NCI-H2227 (cell line): Measurements from ENCODE around the gene LRP8.
"Not testable (repeated sequence)": the region's sequence is repeated elsewhere in the genome, so short reads cannot be mapped to it uniquely, and the experiment has no call there.

Experiments used
- DNase-seq: peaks from one replicate; lab custom pipeline; 2025; ENCODE audit not compliant: unreplicated experiment; lab: John Stamatoyannopoulos, UW

The LRP8 gene

DNA sequence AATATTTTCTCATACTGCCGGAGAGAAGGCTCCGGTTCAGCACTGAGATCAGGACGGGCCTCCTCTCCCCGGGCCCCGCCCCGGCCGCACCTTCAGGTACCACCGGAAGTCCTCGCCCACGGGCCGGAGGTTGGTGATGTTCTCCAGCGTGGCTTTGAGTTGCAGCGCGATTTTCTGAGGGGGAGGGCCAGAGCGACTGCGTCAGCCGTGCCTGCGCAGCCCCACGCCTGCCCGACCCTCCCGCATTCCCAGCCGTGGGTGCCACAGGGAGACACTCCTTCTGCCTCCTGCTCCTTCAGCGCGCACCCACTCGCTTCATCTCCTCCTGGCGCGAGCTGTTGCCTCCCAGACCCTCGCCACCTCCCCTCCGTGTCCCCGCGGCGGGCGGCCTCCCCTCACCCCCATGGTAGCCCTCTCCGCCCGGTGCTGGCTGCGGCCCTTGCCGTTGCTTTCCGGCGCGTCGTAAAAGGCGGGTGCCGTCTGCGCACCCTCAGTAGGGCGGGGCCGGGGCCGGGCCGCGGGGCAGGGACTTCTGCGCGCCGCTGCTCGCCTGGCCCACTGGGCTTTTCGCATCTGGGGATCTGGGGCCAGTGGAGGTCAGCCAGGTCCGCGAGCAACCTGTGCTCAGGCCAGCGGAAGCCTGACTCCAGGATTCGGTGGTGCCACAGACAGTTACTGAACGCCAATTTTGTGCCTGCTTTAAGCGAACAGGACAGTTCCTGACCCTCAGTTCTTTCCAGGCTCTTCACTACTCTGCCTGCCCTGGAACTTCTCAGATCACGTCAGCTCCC, 107.5 kb downstream of the LRP8 start, which contains the start of gene CZIB:
CZIB (minus strand) TSS at position 464 of the 791 bp plus-strand sequence; CDS start at position 405, 59 bp downstream.
- peak; percentile 97 for DNase-seq

DNA sequence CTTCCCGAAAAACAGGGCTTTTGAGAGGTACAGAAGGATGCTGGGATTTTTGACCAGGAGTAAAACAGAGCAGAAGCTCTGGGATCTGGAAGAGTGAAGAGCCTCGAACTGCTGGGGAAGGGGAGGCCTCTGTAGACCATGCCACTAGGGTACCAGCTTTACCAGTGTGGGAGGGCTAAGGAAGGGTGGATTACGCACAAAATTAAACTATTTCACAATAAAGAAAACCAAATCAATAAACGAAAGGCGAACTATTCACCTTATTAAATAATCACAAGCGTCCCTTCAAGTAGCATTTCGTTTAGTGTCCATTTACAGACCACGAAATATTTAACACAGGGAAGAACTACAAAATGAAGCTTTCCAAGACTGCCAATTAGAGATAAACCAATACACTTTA, 108.2 kb downstream of the LRP8 start:
- peak; percentile 23 for DNase-seq

DNA sequence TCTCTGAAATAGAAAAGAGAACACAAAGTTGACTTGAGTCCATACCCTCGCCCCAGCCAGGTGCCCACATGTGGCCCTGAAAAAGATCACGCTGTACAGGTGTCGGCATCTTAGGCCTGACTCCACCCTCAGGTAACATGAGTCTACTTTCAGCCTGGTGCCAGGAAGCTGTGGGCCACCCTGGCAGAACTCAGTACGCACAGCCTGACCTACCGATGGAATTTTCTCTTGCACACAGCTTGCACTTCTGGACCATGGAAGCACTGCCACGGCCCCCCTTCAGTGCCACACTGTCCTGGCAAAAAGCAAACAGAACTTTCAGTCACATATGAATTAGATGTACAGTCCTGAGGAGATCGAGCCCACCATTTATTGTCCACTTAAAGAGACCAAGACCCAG, 109.7 kb downstream of the LRP8 start:
- no peak for DNase-seq

DNA sequence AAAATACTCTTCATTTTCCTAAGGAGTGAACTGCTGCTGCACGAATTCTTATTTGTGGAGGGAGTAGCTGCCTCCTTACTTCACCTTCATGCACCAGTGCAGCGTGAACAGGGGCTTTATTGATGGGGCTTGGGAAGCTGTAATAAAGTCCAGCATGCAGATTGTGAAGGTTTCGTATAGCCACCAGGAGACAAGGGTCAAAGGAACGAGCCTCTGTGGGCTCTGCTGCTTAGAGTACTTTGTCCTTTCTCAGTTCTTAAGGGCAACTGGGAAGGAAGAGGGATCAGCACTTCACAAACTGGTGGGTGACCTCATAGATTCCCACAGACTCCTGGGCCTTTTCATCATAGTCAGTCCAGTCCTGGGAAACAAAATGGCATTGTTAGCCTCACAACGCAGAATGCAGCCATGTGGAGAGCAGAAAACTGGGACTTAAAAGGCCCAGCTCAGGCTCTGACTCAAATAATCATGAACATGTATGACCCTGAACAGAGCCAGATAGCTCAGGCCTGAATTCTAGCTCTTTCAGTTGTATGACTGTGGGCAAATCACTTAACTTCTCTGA, 113.4 kb downstream of the LRP8 start:
- no peak for DNase-seq

DNA sequence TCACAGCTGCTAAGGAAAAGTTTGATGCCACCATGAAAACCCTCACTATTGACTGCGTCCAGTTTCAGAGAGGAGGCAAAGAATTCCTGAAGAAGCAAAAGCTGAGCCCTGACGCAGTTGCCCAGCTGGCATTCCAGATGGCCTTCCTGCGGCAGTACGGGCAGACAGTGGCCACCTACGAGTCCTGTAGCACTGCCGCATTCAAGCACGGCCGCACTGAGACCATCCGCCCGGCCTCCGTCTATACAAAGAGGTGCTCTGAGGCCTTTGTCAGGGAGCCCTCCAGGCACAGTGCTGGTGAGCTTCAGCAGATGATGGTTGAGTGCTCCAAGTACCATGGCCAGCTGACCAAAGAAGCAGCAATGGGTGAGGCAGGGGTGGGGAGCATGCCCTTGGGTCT, 116.9 kb downstream of the LRP8 start:
- no peak for DNase-seq

DNA sequence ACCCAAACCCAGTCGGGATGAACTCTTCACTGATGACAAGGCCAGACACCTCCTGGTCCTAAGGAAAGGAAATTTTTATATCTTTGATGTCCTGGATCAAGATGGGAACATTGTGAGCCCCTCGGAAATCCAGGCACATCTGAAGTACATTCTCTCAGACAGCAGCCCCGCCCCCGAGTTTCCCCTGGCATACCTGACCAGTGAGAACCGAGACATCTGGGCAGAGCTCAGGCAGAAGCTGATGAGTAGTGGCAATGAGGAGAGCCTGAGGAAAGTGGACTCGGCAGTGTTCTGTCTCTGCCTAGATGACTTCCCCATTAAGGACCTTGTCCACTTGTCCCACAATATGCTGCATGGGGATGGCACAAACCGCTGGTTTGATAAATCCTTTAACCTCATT, 117.5 kb downstream of the LRP8 start:
- DNase-seq: no peak

DNA sequence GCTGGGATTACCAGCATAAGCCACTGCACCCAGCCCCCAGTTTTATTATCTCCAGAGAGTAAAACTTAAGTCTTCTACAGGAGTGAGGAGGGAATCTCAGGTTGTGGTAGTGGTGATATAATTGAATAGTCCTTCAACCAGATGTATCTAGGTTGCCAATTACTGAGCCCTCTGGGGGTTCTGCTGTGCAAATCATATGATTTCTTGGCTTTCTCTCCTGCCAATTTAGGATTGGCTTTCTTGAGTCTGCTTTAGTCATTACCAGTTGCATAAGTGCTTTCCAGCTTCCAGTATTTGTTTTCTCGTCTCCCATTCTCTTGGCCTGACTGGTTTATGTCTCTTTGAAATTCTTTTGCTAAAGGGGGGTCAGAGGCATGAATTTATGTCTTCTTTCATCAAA, 120.1 kb downstream of the LRP8 start:
- no peak for DNase-seq

DNA sequence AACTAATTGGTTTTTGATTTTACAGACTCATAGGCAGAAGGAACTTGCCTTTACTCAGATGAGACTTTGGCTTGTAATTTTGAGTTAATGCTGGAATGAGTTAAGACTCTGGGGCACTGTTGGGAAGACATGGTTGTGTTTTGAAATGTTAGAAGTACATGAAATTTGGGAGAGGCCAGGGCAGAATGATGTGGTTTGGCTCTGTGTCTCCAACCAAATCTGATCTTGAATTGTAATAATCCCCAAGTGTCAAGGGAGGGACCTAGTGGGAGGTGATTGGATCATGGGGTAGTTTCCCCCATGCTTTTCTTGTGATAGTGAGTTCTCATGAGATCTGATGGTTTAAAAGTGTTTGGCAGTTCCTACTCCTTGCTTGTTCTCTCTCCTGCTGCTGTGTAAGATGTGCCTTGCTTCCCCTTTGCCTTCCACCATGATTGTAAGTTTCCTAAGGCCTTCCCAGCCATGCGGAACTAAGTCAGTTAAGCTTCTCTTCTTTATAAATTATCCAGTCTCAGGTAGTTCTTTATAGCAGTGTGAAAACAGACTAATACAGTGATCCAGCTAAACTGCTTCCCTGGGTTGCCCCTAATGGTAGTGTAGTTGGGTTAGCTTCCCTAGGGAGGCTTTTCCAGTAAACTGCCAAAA, 121.0 kb downstream of the LRP8 start:
- DNase-seq: no peak

DNA sequence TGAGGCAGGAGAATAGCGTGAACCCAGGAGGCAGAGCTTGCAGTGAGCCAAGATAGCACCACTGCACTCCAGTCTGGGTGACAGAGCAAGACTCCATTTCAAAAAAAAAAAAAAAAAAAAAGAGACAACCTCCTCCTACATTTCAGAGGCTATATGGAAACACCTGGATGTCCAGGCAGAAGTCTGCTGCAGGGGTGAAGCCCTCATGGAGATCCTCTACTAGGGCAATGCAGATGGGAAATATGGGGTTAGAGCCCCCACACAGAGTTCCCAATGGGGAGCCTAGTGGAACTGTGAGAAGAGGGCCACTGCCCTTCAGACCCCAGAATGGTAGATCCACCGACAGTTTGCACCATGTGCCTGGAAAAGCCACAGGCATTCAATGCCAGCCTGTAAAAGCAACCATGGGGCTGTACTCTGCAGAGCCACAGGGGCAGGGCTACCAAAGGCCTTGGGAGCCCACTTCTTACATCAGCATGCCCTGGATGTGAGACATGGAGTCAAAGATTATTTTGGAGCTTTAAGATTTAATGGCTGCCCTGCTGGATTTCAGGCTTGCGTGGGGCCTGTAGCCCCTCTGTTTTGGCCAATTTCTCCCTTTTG, 121.7 kb downstream of the LRP8 start:
- peak; percentile 32 for DNase-seq

DNA sequence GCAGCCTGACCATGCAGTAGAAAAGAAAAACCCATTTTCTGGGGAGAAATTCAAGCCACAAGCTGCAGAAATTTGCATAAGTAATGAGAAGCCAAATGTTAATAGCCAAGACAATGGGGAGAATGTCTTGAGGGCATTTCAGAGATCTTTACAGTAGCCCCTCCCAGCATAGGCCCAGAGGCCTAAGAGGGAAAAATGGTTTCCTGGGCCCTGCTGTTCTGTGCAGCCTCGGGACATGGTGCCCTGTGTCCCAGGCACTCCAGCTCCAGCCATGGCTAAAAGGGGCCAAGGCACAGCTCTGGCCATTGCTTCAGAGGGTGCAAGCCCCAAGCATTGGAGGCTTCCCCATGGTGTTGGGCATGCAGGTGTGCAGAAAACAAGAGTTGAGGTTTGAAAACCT, 122.4 kb downstream of the LRP8 start:
- DNase-seq: not testable (repeated sequence)

DNA sequence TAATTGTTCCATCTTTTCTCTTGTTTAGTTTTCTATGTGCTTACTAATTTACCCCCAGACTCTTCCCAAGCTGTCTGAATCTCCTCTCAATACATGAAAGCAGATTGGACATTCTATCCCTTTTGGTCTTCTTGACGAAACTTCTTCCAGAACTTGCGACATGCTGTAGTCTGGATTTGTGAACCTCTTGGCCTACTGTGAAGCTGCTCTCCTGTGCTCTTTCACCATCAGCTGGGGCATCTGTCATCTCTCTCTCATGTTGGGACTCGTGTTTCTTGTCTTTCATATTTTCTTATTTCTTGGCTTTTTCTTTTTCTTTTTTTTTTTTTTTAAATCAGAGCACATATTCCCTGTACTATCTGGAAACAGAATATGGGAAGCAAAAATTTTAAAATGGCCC, 124.4 kb downstream of the LRP8 start:
- no peak for DNase-seq

DNA sequence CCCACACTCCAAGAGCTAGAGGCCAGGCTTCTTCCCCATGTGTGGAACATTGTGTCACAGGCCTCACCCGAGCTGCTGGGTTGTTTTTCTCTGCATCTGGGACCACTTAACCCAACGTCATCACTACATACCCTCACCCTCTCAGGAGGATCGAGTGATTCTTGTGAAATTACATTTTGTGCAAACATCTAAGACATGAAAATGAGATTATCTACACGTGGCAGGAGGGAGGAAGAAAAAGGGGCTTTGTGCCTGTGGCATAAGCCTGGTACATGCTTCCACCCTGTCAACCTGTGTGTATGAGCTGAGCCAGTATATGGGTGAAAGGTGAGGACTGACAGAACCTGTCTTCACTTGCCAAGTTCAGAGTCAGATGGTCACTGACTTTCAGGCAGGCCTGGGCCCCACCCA, 129.6 kb downstream of the LRP8 start:
- no peak for DNase-seq

DNA sequence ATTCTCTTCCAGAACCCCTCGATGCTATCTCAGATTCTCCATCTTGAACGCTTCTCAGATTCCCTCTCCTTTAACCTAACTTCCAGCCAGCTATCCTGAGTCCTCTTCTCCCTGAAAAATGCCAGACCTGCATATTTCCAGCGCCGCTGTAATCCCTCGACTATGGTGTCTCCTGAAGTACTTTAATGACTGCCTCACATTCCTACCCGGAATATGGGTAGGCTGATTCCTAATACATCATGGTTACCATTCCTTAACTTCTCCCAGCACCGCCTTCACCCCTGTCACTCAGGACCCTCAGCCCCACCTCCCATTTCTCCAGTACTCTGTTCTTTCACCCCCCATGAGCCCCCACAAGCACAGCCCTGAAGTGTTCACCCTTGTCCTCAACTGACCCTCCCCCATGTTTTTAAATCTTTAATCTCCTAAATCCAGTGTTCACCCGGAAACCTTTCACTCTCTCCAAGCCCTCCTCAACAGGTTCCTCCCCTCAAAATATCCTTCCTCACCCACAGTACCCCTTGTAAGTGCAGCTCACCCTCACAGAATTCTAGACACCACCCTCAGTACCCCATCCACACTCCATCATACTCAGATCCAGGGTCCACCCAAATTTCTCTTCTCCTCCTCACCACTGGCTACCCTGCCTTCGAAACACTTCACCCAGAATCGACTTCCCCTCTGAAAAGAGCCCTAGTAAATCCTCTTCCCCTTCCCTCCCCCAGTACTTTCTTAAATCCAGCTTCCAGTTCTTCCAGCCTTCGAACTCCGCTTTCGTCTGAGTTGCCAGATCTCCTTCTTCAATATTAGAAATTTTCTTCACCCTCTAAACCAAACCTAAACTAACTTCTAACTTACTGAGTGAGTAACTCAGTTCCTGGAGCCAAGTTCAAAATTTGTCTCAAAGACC, 130.3 kb downstream of the LRP8 start:
- DNase-seq: no peak

DNA sequence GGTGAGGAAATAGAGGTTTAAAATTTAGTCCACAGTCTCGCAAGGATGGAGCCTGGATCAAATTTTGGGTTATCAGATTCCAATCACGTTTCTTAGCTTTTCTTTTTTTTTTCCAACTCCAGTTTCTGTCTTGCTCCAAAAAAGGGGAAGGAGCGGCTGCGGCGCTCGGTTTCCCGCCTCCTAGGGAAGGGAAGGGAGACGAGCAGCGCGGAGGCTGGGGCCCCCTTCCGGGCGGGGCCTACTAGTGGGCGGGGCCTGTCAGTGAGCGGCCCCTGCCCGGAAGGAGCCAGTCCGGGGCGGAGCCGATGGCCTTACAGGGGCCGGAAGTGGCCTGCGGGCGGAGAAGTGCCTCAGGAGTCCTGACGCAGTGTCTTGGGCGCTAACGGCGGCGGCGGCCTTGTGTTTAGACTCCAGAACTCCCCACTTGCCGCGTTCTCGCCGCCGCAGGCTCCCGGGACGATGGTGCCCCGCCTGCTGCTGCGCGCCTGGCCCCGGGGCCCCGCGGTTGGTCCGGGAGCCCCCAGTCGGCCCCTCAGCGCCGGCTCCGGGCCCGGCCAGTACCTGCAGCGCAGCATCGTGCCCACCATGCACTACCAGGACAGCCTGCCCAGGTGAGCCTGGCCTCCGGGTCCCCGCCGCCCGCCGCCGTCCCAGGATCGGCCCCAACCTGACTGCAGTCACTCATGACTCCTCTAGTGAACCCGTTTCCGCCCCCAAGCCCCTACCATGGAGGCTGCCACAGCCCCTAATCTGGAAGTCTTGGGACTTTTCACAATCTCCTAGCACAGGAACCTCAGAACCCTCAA, 131.2 kb downstream of the LRP8 start, which contains the start of gene CPT2:
CPT2 (plus strand) TSS at position 340 of the 806 bp plus-strand sequence; CDS start at position 460, 120 bp downstream.
- peak; percentile 96 for DNase-seq

DNA sequence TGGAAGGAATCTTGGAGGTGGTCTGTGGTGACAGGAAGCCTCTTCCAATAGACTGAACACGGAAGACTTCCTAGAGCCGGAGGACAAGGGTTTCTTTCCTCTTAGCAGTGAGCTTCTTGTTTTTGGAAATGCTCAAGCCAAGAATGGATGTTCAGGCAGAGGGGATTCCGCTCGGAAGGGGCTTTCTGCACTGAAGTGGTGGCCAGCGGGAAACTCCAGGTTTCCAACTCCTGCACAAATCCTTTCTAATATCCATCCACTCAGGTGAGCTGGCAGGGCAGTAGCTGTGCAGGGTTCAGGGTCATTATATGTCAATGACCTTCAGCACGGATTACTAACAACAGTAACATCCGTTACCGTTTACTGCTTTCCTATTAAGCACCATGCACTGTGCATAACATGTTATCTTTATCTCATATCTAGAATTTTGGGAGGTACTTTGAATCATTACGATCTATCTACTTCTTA, 131.8 kb downstream of the LRP8 start:
- no peak for DNase-seq

DNA sequence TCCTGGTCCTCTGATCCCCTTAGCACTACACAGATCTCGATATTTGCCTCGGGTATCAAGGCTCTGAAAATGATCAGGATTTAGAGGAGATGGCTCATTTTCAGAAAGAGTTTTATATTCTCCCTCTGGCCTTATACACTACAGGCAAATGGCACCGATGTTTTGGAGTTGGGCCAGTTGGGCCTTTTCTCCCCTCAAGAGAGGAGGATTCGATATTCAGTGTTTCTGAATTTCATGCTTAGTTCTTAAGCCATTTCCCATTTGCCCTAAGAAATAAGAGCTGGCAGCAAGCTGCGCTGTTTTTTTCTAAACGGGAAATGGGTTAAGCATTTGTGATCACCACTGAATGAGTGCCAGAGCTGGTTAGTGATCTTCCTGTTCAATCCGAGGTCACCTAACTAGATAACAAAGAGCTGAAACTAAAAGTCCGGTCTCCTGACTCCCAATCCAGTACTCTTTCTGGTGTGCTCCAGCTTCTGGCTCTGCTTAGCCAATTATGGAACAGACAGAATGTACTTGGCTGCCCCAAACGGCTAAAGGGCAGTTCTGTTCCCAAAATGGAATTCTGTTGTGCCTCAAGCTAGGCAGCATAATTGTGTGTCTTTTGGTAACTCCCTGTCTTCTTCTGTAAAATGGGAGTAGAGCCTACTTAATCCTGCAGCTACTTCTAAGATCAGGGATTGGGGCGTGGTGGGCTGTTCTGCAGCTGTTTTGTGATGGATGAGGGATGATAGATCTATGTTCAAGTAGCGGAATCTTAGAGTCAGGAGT, 132.4 kb downstream of the LRP8 start:
- DNase-seq: no peak
